Islet of Langerhans (tissue), 1 donor: ENCODE data around the gene DNAH12.
"Not testable (repeated sequence)": the region's sequence is repeated elsewhere in the genome, so short reads cannot be mapped to it uniquely, and the experiment has no call there.

Experiments
- FAIRE-seq: peaks from one replicate; lab custom pipeline; 2011; peaks lifted over from hg19 to GRCh38; lab: Jason Lieb, UNC

The DNAH12 gene

DNA sequence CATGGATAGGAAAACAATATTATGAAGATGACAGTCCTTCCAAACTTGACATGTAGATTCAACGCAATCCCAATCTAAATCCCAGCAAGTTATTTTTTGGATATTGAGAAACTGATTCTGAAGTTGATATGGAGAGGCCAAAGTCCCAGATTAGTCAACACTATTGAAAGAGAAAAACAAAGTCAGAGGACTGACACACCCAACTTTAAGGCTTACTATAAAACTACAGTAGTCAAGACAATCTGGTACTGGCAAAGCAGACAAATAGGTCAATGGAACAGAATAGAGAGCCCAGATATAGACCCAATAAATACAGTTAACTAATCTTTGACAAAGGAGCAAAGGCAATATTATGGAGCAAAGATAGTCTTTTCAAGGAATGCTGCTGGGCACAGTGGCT is 132.4 kb downstream of the DNAH12 start:
- no peak for FAIRE-seq

DNA sequence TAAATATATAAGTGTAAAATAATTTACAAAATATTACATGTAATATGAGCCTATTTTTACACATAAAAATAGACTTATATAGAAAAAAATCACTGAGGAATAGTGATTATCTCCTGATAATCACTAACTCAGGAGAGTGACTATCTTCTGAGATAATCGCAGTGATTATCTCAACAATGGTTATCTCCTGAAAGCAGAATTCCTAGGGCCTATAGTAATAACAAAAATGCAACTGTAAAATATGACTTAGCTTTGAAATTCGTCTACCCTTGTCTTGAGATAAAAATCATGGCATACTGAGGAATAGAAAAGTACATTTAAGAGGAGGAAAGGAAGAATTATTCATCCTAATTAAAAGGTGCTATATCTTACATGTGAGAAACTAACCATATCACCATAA is 134.7 kb downstream of the DNAH12 start:
- FAIRE-seq: no peak

DNA sequence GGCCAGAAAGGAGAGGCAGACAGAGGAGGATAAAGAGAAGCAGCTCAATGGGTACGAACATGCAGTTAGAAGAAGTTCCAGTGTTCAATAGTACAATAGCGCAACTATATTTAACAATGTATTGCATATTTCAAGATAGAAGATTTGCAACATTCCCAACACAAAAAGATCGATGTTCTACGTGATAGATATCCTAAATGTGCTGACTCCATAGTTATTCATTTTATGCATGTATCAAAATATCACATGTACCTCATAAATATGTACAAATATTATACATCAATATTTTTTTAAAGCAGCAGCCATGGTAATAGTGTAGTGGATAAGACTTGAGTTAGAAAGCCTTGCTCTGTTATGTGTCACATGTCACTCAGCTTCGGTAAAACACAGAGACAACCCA is 141.5 kb downstream of the DNAH12 start:
- FAIRE-seq: no peak

DNA sequence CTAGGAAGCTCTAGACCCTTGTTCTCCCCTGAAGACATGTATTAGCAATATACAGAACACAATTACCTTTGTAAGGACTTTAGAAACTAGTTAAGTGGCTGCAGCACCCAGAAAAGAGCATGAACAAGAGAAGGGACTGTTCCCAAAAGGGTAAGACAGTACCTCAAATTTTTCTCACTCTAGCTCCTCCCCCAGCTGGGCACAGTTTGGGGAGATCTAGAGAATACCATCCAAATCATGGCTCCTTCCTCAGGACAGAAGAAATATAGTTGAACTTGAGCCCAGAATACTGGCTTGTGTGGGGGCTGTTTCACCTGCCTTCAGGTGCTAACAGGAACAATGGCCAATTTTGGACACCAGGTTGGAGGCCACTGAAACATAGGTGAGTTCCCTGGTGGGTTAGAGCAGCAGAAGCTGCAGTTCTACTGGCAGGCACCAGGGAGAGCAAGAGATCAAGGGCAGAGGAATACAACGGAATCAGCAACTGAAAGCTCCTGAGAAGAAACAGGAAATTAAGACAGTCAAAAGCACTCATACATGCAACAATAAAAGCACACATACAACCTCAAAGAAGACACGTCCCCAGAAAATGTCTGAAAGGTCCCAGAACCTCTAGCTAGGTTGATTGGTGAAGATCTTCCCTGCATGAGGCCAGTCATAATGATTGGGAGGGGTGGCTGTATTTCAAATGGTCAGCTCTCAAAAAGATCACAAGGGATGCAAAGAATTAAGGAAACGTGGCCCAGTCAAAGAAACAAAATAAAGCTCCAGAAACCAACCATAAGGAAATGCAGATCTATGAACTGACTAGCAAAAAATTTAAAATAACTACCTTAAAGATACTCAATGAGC is 146.7 kb downstream of the DNAH12 start:
- FAIRE-seq: no peak

DNA sequence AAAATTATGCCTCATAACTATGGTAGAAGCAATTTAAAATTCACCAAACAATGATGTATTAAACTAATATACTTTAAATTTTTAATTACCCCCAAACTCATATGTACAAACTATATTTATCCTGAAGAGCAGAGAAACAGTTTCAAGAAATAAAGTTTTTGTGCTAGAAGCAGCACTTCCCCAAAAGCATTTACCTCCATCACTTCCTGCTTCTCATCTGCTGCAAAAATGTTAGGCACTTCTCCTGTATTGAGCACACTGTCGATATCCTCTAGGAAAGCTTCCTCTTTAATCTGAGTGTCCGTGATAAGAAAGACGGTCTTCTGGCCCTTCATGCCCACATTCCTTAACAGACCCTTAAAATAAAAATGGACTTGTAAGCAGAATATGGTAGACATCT is 150.2 kb downstream of the DNAH12 start:
- FAIRE-seq: no peak

DNA sequence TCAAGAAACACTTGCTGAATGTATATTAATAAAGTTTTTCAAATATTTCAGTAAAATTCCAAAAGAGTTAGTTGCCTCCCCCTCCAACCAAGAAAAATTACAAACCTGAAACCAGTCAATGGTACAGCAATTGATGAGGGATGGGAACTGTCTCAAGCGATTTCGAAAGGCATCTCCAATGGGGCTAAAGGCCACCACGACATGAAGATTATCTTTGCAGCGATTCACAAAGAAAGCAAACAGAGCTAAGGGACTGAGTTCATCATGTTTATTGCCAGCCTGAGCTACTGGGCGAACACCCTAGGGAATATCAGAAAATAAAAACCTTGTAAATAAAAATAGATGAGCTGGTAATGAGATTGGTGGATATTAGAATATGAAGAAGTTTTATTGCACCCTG is 152.4 kb downstream of the DNAH12 start:
- FAIRE-seq: no peak

DNA sequence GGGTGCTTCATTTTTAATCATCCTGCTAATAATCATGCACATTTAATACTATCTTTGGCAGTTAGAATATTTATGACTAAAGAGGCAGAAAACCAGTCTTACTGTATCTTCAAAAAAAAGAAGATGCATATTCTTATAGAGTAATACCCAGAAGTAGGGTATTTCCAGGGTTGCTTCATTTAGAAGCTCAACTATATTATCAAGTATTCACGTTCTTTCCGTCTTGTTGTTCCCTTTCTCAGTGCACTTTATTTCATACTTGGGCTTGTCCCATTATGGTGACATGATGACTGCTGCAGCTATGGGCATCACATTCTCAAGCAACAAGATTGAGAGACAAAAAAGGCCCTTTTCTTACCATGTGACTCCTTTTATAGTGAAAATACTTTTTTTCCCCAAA is 154.9 kb downstream of the DNAH12 start:
- no peak for FAIRE-seq

DNA sequence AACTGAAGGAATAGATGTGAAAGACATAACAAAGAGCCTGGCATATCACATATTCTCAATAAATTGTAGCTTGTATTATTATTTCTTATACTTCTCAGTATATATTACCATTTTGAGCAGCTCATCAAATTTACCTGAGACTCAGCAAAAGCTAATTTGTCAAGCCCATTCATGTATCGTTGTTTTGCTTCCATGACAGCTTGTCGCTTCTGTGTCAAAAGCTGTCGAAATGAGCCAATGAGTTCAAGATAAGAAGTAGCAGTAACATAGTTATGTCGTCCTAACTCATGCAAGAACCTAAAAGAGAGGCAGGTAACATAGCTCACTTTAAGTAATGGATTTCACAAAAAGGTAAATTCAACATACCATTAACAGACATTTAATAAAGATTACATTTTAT is 157.8 kb downstream of the DNAH12 start:
- no peak for FAIRE-seq

DNA sequence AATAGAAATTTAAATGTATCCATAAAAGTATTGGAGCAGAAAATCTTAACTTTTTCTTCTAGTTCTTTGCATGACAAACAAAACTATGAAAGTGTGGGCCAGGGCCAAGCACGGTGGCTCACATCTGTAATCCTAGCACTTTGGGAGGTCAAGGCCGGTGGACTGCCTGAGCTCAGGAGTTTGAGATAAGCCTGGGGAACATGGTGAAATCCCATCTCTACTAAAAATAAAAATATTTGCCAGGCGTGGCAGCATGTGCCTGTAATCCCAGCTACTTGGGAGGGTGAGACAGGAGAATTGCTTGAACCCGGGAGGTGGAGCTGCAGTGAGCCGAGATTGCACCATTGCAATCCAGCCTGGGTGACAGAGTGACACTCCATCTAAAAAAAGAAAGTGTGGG is 158.6 kb downstream of the DNAH12 start:
- FAIRE-seq: no peak

DNA sequence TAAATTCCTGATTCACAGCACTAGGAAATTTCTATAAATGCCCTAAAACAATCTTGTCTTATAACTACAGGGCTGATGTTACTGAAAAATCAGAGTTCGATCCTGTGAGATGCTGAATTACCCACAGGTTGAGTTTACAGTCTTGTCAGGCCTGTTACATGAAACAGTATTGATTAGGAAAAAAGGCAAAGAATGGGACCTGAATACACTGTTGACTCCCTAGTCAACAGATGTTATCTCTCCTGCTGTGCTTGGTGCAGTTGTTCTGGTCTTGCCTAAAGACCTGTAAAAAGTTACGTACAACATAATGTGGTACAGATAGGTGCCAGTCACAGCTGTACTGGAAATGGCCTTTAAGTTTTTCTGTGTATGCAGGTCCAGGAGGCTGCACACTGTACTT is 160.3 kb downstream of the DNAH12 start:
- no peak for FAIRE-seq

DNA sequence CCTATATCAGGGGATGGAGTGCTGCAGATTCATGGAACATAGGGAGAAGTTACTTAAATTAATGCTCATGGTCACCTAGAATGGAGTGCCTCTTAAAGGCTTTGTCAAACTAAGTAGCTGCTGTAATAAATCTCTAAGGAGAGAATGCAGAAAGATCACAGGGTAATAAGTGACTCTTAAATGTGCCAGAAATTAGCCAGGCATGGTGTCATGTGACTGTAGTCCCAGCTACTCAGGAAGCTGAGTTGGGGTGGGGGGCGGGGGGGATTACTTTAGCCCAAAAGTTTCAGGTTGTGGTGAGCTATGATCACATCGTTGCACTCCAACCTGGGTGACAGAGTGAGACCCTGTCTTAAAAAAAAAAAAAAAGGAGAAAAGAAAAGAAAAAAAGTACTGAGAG is 160.7 kb downstream of the DNAH12 start:
- no peak for FAIRE-seq

DNA sequence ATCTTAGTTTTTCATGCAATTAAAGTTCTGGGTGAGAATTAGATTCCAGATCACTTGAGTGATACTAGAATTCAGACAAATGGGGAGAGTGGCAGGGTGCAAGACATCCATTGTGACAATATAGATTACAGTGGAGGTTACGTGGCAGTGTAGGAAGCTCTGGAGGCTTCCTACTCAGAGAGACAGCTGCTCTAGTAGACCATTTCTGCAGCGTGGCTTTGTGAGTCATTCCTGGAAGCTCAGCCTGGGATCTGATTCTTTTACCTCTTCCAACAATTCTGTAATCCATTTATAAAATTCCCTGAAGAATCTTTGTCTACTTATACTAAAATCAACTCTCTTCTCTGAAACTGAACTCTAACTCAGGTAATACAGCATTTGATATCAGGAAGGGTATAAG is 161.2 kb downstream of the DNAH12 start:
- no peak for FAIRE-seq

DNA sequence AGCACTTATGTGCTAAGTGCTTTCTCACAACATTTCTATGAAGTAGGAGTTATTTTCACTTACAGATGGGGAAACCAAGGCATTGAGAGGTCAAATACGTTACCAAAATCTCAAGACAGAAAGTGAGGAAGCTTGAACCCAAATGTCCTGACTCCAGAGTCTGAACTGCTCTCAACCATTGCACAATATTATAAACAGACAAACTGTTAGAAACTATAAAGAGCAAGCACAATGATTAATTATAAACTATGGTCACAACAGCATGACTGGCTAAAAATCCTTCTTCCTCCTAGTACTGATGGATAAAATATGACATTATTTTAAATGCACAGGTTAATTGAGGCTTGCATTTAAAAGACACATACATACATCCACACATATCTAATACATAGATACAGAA is 173.8 kb downstream of the DNAH12 start:
- FAIRE-seq: no peak

DNA sequence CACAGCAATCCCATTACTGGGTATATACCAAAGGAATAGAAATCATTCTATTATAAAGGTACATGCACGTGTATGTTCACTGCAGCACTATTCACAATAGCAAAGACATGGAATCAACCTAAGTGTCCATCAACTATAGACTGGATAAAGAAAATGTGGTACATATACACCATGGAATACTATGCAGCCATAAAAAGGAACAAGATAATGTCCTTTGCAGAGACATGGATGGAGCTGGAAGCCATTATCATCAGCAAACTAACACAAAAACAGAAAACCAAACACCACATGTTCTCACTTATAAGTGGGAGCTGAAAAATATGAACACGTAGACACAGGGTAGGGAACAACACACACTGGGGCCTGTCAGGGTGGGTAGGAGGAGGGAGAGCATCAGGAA is 179.1 kb downstream of the DNAH12 start:
- FAIRE-seq: not testable (repeated sequence)

DNA sequence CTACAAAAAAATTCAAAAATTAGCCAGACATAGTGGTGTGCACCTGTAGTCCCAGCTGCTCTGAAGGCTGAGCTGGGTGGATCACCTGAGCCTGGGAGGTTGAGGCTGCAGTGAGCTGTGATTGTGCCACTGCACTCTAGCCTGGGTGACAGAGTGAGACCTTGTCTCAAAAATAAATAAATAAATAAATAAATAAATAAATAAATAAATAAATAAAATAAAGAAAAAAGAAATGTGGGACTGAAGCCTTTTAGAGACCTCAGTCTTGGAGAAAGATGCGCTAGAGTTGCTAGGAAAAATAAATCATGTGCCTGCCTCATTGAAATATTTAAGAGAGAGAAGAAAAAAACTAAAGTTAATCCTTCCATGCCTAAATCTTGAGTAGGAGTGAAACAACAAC is 187.9 kb downstream of the DNAH12 start:
- FAIRE-seq: not testable (repeated sequence)

DNA sequence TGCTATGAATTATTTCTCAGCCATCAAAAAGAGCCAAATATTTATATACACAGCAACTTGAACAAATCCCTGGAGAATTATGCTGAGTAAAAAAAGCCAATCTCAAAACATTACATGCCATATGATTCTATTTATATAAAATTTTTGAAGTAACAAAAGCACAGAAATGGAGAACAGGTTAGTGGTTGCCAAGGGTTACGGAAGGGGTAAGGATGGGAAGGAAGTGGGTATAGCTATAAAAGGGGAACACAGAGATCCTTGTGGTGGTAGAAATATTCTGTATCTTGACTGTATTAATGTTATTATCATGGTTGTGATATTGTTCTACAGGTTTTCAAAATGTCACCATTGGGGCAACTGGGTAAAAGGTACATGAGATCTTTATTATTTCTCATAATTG is 189.4 kb downstream of the DNAH12 start:
- no peak for FAIRE-seq

DNA sequence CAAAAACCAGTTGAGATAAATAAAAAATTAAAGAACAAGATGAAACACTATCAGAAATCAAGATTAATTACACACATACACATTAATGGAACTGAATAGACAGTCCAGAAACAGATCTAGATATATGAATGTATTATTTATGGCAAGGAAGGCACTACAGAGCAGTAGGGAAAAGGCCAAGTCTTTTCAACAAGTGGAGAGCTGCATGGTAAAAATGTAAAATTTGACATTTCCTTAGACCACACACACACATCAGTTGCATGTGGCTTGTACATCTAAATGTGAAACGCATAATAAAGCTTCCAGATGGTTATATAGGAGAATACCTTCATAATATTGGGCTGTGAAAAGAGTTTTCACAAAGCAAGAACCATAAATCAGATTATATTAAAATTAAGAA is 193.9 kb downstream of the DNAH12 start:
- no peak for FAIRE-seq

DNA sequence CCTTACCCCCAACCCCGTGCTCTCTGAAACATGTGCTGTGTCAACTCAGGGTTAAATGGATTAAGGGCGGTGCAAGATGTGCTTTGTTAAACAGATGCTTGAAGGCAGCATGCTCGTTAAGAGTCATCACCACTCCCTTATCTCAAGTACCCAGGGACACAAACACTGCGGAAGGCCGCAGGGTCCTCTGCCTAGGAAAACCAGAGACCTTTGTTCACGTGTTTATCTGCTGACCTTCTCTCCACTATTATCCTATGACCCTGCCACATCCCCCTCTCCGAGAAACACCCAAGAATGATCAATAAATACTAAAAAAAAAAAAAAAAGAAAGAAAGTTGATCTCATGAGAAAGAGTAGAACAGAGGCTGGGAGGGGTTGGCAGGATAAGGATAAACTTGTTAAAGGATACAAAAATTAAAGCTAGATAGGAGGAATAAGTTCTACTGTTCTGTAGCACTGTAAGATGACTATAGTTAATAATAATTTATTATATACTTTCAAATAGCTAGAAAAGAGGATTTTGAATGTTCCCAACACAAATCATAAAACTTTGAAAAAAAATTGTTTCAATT is 205.0 kb downstream of the DNAH12 start:
- FAIRE-seq: not testable (repeated sequence)

DNA sequence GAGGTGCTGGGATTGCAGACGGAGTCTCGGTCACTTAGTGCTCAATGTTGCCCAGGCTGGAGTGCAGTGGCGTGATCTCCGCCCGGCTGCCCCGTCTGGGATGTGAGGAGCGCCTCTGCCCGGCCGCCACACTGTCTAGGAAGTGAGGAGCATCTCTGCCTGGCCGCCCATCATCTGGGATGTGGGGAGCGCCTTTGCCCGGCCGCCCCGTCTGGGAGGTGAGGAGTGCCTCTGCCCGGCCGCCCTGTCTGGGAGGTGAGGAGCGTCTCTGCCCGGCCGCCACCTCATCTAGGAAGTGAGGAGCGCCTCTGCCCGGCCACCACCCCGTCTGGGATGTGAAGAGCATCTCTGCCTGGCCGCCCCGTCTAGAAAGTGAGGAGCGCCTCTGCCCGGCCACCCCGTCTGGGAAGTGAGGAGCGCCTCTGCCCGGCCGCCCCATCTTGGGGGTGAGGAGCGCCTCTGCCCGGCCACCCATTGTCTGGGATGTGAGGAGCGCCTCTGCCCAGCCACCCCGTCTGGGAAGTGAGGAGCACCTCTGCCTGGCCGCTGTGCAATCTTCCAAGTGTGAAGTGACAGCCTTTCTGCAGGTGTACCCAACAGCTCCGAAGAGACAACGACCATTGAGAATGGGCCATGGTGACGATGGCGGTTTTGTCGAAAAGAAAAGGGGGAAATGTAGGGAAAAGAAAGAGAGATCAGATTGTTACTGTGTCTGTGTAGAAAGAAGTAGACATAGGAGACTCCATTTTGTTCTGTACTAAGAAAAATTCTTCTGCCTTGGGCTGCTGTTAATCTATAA is 205.7 kb downstream of the DNAH12 start:
- not testable (repeated sequence) for FAIRE-seq

DNA sequence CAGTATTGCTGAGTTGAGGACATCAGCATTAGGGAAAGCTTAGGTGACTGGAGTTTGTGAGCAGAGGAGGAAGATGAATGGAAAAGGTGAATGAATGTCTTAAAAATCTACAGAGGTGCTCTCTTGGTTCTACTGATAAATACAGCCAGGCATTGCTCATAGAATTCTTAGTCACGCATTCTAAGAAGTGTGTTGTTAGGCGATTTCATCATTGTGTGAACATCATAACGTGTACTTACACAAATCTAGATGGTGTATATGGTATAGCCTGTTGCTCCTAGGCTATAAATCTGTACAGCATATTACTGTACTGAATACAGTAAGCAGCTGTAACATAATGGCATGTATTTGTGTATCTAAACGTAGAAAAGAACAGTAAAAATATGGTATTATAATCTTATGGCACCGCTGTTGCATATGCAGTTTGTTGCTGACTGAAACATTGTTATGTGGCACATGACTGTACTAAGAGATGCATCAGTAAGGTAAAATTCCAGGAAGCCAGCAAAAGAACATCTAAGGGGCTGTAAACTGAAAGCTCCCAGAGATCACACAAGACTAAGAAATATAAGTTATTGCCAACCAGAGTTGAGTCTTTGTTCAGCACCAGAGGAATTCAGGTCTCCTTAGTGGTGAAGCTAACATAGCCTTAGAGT is 208.7 kb downstream of the DNAH12 start:
- no peak for FAIRE-seq

DNA sequence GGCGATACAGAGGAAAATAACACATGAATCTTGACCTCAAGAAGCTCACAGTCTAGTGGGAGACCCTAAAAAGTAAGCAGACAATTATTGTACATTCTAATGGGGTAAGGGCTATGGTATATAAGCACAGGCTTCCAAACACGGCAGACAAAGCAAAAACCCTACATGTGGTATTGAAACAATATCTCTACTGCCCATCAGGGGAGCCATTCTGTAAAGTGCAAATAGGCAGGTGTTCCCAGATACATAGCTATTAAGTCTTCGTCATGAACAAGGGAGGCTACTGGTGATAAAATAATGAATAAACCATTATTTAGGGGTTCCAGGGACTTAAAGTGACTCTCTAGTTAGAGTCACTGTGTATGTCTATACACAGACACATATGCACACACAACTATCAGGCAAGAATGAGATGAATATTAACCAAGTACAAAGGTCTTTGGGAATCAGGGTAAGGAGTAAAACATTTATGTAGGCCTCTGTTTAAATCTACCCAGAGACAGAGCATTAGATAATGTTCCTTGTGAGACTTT is 213.0 kb downstream of the DNAH12 start:
- FAIRE-seq: no peak

DNA sequence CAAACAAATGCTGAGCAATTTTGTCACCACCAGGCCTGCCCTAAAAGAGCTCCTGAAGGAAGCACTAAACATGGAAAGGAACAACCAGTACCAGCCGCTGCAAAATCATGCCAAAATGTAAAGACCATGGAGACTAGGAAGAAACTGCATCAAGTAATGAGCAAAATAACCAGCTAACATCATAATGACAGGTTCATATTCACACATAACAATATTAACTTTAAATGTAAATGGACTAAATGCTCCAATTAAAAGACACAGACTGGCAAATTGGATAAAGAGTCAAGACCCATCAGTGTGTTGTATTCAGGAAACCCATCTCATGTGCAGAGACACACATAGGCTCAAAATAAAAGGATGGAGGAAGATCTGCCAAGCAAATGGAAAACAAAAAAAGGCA is 217.6 kb downstream of the DNAH12 start:
- not testable (repeated sequence) for FAIRE-seq

DNA sequence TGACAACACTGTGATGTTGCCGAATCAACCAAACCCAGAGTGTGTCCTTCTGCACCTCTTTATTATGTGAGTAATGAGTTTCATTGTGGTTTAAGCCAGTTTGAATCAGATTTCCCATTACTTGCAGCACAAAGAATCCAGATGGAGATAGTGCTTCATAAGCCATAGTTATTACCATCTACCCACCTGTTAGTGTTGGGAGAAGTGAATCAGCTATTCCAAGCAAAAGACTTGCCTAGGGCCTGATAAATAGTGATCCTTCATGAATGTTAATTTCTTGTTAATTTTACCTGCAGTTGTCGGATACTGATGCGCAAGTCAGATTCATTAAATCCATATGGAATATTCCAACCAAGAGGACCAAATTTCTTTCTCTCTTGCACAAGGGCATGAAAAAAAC is 229.9 kb downstream of the DNAH12 start:
- no peak for FAIRE-seq
